Measurements from ENCODE around the gene EPS15.
"Not testable (repeated sequence)": the region's sequence is repeated elsewhere in the genome, so short reads cannot be mapped to it uniquely, and the experiment has no call there.

EPS15 gene

DNA sequence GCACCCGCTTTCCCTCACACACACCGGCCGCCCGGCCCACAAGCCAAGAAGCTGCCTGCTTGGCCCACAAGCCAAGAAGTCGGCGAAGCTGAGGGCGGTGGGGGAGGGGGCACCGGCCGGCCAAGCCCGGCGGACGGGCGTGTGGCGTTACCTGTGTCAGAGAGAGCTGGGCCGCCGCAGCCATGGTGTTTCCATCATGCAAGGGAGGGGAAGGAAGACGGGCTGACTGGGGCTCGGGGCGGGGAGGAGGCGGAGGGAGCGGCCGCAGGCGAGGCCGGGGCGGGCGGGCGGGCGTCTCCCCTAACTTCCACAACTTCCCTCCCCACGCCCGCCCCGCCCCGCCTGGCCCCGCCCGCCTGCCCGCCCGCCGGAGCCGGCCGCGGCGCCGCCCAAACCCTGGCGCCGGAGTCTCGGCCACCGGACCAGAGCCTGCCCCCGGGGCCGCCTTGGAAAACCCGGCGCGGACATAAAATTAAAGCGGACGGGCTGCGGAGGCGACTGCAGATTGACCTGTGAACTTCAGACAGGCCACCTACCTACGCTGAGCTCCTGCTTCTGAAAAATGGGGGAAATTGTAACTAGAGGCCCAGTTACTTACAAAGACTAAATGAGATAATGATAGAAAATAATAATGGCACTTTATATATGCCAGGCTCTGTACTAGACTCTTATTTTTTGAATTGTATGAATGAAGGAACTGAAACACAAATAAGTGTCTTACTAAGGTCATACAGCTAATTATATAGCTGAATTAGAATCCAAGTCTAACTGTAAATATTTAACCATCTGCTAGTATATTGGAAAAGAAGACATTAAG is at the start of gene EPS15:
Gene EPS15 (minus strand): TSS at position 219 of the 817 bp plus-strand sequence. CDS start 35 bp downstream, at position 184.
- peak; percentile 40 to 87 for DNase-seq

- DNase-seq, result no peak
Observed at GRCh38 chr1:51568231-51568935, 49.3 kb upstream of the EPS15 start.

DNA sequence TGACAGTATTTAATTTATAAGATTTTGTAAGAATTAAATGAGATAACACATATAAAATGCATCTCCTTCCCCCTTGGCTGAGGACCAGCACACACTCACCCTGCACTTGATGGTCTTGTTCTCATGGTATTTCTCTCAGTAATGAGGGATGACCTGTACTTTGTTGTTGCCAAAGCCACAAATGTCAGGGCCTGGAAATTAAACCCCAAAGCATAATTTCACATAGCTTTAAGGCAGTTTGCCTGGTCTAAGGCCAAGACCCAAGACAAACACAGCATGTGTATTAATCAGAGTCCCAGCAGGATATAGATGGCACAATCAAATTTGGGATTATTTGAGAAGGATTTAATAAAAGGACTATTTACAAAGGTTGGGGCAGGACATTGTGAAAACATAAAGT is 48.6 kb upstream of the EPS15 start:
- no peak for DNase-seq

DNA sequence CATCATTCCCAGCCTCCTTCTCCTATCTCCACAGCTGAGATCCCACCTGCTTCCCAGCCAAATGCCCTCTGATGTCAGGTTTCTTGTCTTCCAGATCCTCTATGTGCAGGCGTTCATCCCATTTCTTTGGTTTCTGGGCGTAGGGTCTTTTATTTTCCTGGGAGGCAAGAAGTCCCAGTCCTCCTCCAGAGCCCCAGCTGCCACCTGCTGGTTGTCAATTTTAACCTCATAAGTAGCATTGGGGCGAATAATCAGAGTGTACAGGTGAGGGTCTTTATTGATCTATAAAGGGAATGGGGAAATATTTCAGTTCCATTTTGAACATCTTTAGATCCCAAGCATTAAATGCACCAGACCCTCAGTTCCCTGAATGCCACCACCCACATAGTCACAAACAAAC is 47.2 kb upstream of the EPS15 start:
- DNase-seq, result no peak

DNA sequence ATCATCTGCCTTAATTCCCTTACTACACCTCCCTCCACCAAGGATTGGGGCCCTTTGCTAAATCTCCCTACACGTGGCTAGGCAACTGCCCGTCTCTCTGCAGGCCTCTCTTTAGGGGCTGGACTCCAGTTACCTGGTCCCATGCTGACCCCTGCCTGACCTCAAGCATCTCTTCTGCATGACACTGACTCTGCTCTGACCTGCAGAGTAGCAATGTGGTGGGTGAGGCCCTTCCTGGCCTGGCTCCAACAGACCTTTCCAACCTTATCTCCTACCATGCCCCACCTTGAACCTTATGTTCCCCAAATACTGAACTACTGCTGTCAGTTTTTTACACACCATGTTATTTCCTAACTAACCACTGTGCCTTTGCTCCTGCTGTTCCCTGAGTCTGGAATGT is 45.9 kb upstream of the EPS15 start:
- DNase-seq, result no peak

GRCh38 chr1:51564124-51564523 is 45.1 kb upstream of the EPS15 start:
- peak in 1 of 2 experiments; percentile 8 for DNase-seq

GRCh38 chr1:51561702-51562101 is 42.6 kb upstream of the EPS15 start:
- no peak for DNase-seq

DNA sequence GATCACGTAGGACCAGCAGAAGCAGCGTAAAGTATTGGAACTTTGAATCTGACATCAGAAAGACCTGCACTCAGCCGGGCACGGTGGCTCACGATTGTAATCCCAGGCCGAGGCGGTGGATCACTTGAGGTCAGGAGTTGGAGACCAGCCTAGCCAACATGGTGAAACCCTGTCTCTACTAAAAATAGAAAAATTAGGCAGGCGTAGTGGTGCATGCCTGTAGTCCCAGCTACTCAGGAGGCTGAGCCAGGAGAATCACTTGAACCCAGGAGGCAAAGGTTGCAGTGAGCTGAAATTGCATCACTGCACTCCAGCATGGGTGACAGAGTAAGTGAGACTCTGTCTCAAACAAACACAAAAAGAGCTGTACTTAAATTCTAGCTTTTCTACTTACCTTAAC is 41.8 kb upstream of the EPS15 start:
- not testable (repeated sequence) for DNase-seq

GRCh38 chr1:51560034-51560433 is 41.0 kb upstream of the EPS15 start:
- no peak for DNase-seq

DNA sequence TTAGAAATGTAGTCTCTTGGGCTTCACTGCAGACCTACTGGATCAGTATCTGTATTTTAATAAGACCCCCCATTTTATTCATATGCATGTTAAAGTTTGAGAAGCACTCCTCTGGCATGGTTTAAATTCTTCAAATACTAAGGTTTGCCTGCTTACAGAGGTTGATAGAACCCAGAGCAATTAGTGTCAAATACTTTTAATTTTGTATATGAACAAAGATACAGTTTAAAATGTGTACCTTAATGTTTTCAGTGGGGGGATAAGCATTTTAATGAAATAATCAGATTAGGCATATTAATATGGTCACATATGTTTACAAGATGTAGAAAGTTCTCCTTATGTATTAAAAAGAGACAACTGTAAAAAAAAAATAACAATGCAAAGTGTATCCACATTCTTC is 40.4 kb upstream of the EPS15 start:
- no peak for DNase-seq

- DNase-seq, result no peak
Observed at GRCh38 chr1:51559064-51559500, 40.0 kb upstream of the EPS15 start.

- DNase-seq, result peak; percentile 44 to 63
Observed at GRCh38 chr1:51558375-51558924, 39.4 kb upstream of the EPS15 start.

- no peak for DNase-seq
Observed at GRCh38 chr1:51557168-51557567, 38.1 kb upstream of the EPS15 start.

- DNase-seq, result no peak
Observed at GRCh38 chr1:51555866-51556619, 37.0 kb upstream of the EPS15 start.

DNA sequence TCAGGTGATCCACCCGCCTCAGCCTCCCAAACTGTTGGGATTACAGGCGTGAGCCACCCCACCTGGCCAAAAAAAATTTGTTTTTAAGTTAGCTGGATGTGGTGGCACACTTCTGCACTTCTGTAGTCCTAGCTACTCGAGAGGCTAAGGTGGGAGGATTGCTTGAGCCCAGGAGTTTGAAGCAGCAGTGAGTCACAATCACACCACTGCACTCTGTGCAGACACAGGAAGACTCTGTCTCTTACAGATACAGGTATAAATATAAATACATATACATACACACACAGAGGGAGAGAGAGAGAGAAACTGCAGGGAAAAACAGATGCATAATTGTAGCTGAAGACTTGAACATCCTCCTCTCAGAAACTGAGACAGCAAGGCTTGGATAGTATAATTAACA is 34.8 kb upstream of the EPS15 start:
- no peak for DNase-seq

- no peak for DNase-seq
Observed at GRCh38 chr1:51552929-51553807, 34.1 kb upstream of the EPS15 start.

- DNase-seq, result no peak
Observed at GRCh38 chr1:51551848-51552296, 32.8 kb upstream of the EPS15 start.

DNA sequence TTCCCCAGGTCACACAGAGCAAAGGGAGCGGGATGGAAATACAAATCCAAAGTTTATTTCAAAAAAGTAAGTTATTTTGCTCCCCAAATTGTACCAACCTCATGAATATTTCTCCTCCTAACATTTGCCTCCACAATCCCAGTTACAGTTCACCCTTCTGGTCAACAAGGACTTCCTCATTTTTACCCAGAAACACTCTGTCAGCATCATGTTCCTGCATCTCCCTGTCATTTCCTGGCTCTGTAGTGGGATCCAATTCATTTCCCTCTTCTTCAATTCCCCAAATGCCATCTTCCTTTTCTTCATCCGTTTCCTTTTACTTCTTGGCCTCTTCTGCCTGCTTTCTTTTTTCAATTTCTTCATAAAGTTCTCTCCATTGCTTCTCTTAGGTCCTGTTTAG is 32.0 kb upstream of the EPS15 start:
- DNase-seq, result no peak

DNA sequence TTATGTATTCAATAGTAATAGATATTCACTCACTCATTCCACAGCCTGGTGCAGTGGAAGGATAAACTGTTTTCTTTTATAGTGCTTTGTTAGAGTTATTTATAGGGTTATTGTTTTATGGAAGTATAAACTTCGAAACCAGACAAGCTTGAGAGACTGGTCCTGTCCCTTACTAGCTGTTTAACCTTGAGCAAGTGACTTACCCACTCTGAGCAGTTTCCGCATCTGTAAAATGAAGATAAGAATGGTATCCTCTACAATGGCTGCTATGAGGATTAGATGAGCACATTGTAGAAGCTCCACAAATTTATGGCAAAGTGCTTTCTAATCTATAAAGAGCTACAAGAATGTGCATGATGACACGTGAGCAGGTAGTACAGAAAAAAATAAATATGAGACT is 30.8 kb upstream of the EPS15 start:
- no peak for DNase-seq

- DNase-seq, result no peak
Observed at GRCh38 chr1:51549016-51549619, 30.1 kb upstream of the EPS15 start.

- DNase-seq, result no peak
Observed at GRCh38 chr1:51543858-51544257, 24.8 kb upstream of the EPS15 start.
